GM19023 (cell line): ENCODE measurements around the gene MRPL49.

Source experiments
- ATAC-seq: cut with Tn5 transposase; IDR thresholded peaks from one replicate; pipeline ENCODE4 v1.9.1; 2021; ENCODE audit warnings: mild to moderate bottlenecking, moderate library complexity; ENCODE audit not compliant: unreplicated experiment

Gene MRPL49

DNA sequence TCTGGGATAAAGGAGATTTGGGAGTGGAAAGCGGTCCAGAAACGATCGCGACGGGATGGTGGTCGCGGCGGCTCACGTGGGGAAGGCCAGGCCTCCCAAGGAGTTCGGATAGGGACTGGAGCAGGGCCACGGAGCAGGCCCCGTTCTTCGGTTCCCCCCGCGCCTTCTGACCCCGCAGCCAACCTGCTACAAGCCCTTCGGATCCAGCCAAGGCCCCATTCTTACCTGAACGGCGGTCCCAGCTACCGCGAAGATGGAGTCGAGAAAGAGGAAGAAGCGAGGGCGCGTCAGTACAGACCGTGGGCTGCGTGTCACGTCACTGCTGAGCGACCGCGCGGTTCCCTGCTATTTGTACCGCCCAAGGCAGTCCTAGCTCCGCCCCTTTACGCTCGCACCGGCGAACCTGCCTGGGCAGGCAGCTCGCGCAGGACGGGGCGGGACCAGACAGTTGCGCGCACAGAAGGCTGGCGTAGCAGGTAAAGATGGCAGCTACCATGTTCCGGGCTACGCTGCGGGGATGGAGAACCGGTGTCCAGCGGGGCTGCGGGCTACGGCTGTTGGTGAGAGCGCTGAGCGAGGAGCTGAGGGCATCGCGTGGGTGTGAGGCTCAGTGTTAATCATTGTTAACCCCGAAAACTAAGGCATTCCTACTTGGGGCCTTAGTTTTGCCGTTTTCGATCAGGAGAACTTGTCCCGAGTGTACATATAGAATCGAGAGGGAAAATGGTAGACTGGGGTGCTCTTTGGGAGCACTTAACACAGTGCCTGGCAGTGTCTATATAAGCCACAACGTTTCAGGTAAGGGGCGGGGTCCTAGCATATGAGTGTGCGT is at the start of gene MRPL49, which contains the start of gene FAU:
TSS of gene MRPL49 (plus strand) at position 457 of the 832 bp plus-strand sequence. CDS start at position 483, 26 bp downstream.
TSS of gene FAU (minus strand) at position 270 of the 832 bp plus-strand sequence. CDS start 321 bp downstream, outside the sequence.
- ATAC-seq, result peak; percentile 62

DNA sequence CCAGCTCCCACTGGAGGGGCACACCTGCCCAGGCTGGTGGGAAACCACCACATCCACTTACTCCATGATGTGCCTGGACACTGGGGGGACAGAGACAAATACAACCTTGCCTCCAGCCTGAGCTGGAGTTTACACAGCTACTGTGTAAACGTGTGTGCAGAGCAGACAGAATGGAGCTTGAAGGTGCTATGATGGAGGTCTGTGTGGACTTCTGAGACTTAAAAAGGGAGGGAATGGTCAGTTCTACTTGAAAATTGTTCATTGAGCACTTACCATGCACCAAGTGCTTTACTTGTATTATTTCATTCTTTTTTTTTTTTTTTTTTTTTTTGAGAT is 49.5 kb upstream of the MRPL49 start:
- no peak for ATAC-seq

DNA sequence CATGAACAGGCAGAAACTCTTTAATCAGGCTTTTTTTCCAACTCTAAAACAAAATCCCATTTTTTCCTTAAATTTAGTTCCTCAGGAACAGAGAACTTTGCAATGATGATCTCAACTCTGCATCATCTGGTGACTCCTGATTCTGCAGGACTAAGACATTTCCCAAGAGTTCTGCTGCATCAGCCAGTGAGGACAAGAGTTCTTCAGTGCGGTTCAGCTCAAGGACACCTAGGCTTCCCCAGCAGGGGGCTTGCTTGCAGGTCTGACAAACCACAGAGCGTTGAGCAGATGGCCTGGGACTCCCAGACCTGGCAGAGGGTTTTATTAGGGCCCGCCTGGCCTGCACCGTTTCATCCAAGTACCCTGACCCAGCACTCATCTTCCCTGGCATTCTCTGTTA is 44.7 kb upstream of the MRPL49 start:
- ATAC-seq, result no peak

DNA sequence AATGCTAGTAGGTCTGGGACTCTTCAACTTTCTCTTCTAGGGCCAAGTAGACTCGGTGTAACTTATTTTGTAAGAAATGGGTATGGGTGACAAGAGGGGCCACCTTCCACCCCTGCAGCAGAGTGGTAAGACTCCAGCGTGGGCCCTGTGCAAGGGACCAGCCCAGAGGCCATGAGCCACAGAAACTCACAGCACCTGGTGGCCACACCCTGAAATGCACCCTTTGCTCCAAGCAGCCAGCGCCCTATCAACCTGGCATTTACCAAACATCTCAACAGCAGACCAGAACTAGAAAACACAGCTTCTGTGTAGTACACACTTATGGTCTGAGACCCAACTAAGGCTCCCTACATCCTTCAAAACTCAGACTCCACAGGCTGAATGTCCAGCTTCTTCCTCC is 44.0 kb upstream of the MRPL49 start:
- ATAC-seq, result no peak

DNA sequence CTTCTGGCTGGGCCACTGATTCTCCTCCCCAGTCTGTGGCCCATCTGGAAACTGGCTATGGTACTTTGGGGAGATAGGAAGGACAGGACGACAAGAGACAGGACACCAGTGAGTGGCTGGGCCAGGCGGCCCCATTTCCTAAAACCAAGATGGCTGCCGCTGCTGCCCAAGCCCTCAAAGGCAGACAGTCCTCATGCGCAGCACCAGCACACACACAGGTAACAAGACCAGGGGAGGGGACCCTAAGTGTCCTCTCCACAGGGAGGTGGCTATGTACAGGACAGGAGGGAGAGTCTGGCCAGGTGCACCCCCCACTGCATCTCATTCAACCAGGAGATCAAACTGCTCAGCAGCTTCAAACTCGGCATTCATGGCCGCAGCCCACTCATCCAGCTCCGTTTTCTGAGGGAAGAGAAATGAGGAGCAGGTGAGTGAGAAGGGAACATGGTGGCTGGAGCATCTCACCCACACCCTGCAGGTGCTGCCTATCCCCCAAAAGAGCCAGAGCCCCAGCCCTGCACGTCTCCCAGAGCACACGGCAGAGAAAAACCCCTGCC is 43.3 kb upstream of the MRPL49 start:
- ATAC-seq, result no peak

DNA sequence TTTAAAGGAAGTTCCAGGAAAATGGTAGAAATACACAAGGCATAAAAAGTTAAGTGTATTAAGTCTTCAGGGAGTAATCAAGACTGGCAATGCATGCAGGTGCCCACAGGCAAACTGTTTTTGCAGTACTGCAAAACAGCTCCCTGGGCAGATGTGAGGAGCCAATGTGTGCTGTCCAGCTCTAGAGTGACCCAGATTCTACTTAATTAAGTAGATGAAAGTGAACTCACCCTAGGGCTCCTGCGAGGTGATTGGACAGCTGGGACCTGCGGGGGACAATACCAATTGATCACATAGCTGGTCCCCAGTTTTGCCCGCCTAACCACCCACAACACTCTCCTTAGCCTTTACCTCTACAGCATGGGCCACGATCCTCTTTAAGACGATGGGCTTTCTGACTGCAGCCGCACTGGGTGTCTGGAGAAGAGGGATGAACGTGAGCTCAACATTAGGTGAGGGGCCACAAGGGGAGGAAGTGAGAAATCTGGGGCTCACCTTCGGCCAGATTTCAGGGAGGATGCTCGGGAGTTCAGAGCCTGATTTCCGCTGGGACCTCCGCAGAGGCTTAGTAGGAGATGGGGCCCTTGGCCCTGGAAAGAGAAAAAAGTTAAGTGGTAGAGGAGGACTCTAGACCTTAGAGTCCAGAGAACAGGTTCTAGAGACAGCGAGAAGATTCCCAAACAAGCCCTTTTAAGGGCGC is 38.8 kb upstream of the MRPL49 start:
- peak; percentile 9 for ATAC-seq

DNA sequence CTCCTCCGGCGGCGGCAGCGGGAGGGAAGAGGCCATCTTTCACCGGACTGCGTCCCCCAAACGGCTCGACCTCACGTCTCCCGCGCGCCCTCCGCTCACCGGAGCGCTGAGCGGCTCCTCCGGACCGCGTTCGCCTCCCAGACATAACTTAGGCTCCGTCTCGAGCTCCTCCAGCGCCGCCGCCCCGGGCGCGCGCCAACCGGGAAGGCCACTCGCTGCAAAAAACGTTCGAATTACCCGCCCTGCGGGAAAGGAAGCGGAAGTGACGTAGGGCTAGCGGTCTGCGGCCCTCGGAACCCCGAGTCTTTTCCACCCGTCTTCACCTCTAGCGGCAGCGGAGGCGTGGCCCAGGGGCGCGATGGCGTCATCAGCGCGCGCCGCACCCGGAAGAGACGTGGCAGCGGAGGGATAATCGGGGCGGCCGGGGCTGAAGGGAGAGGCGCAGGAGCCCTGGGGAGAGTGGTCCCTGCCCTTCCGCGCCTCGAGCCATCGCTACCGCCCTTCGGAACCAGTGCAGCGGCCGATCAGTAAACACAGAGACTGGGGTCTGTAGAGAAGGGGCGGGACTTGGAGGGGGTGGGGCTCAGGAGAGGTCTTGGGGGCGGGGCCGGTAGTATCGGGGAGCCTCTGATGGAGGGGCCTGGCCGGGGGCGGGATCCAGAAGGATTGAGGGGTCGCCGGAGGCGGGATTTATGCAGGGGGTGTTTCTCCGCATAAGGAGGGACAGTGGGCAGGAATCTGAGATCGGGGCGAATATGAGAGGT is 38.1 kb upstream of the MRPL49 start, which contains the start of the genes CDCA5 and ZFPL1:
TSS of gene CDCA5 (minus strand) at position 207 of the 764 bp plus-strand sequence. CDS start at position 145, 62 bp downstream.
TSS of gene ZFPL1 (plus strand) at position 389 of the 764 bp plus-strand sequence. CDS start 477 bp downstream, outside the sequence.
- peak; percentile 79 for ATAC-seq

DNA sequence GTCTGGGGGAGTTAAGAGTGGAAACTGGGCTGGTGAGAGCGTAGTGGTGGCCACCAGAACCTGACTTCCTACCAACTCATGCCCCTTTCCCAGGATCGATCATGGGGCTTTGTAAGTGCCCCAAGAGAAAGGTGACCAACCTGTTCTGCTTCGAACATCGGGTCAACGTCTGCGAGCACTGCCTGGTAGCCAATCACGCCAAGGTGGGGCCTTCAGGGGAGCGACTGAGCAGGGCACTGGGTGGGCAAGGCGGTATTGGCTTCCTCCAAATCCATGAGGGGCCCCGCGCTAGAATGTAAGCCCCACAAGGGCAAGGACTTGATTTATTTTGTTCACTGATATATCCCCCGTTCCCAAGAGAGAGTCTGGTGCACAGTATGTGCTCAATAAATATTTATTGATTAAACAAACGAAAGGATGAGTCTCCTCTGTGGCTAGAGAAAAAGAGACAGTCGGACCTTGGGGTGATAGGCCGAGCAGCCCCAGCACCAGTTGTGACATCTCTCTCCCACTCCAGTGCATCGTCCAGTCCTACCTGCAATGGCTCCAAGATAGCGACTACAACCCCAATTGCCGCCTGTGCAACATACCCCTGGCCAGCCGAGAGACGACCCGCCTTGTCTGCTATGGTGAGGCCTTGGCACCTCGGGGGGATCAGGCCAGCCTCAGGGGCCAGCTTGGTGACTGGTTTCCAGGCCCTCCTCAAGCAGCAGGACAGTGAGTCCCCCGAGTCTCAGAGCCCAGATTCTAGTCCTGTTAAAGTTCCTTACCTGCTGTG is 37.3 kb upstream of the MRPL49 start:
- no peak for ATAC-seq

DNA sequence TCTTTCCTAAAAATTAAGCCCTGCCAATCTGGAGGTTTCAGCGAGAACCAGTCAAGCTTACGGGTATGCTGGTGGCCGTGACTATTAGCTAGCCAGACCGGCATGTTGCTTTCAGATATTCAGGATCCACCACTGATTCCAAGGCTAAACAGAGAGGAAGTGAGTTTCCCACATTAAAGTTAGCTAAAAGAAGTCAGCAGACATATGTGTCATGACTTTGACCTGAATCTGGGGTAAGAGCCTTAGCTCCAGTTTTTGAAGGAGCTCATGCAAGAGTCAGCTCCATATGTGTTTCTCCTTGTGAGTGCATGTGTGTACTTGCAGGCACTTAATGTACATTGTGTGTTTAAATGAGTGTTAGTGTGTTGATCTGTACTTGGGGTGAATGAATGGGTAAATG is 36.7 kb upstream of the MRPL49 start:
- no peak for ATAC-seq

DNA sequence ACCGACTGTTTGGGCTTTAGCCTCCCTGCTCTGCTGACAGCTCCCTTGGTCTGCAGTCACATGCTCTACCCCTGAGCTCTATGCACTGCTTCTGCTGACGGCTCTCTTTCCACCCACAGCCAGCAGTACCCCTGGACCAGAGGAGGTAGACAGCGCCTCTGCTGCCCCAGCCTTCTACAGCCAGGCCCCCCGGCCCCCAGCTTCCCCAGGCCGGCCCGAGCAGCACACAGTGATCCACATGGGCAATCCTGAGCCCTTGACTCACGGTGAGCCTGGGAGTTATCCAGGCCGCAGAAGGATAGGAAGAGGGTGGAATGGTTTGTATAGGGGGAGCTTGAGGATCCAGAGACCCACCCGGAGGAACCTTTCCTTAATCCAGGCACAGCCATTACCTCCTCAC is 35.3 kb upstream of the MRPL49 start:
- ATAC-seq, result no peak

DNA sequence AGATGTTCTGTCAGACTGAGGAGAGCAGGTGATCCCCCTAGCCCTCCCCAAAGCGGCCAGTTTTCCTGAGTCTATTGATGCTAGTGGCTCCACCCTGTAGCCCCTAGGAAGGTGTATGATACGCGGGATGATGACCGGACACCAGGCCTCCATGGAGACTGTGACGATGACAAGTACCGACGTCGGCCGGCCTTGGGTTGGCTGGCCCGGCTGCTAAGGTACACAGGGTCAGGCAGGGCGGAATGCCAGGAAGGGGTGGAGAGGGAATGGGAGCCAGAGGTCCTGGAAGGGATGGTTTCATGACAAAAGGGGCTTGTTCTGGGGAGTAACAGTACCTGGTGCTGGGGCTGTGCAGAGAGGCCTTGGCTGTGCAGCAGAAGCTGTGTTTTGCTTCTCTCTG is 34.9 kb upstream of the MRPL49 start:
- no peak for ATAC-seq

DNA sequence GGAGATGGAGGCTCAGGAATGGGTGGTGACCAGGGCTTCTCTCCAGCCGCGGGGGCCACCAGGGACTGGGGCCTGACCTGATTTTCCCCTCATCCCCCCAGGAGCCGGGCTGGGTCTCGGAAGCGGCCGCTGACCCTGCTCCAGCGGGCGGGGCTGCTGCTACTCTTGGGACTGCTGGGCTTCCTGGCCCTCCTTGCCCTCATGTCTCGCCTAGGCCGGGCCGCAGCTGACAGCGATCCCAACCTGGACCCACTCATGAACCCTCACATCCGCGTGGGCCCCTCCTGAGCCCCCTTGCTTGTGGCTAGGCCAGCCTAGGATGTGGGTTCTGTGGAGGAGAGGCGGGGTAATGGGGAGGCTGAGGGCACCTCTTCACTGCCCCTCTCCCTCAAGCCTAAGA is 34.3 kb upstream of the MRPL49 start:
- no peak for ATAC-seq

DNA sequence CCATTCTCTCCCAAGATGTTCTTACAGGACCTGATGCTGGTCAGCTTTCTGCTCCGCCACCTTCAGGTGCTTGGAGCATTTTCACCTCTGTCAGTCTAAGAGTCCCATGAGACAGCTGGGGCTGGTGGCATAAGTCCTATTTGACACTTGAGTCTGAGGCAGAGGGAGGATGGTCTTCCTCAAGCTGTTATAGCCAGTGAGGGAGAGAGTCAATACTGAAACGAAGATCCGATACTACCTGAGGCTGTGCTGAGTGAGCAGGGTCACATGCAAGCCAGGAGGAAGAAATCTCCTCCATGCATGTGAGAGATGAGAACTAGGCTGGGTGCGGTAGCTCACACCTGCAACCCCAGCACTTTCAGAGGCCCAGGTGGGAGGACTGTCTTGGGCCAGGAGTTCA is 32.5 kb upstream of the MRPL49 start:
- no peak for ATAC-seq

DNA sequence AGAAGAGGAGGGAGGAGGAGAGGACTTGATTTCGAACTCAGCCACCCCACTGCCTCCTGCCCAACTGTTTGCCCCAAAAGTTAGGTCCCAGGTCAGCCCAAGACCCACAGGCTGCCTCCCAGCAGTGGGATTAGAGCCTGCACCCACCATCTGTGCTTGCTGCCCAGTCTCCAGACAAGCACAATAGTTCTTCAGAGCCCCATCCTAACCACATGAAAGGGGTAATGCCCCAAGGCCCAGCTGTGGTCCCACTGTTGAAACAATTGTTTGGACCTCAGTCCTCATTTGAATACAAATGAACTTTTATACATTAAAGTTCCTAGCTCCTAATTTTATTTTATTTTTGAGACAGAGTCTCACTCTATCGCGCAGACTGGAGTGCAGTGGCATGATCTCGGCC is 31.5 kb upstream of the MRPL49 start:
- ATAC-seq, result no peak

DNA sequence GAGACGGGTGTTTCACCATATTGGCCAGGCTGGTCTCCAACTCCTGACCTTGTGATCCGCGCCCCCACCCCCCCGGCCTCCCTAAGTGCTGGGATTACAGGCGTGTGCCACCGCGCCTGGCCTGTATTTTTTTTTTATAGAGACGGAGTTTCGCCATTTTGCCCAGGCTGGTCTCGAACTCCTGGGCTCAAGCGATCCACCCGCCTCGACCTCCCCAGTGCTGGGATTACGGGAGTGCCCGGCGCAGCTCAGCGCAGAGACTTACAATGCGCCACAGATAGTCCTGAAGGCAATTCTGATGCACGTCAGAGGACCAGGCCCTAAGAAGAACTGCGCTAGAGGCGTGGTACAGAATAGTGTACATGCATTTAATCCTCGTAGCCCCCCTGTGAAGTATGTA is 26.7 kb upstream of the MRPL49 start:
- no peak for ATAC-seq

DNA sequence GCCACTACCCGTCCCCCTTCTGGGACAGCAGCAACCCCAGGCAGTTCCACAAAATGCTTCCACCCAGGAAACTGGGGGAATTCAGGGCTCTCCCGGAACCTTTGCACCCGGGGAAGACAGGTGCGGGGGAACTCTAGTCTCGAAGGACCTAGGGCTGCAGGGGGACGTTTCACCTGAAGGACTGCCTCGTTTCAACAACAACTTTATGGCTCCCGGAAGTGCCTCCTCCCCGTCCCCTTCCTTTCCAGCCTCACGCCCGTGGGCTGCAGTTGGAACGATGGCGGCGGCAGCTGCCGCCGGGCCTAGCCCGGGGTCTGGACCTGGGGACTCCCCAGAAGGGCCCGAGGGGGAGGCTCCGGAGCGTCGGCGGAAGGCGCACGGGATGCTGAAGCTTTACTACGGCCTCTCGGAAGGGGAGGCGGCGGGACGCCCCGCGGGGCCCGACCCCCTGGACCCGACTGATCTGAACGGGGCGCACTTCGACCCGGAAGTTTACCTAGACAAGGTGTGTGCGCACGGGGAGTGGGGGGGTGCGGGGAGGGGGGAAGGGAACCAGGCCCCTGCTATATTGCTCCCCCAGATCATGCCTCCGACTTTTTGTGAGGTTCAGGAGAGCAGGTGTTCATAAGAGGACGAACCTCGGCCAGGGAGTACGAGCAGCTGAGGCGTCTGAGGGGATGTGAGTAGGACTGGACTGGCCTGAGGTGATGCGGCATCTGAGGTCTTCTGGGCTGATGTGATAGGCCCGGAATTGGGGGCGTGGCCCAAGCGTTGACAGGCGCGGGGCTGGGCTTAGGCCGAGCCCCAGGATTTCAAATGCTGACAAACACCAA is 25.9 kb upstream of the MRPL49 start, which contains the start of gene VPS51:
TSS of gene VPS51 (plus strand) at position 241 of the 833 bp plus-strand sequence. CDS start at position 278, 37 bp downstream.
- peak; percentile 90 for ATAC-seq

DNA sequence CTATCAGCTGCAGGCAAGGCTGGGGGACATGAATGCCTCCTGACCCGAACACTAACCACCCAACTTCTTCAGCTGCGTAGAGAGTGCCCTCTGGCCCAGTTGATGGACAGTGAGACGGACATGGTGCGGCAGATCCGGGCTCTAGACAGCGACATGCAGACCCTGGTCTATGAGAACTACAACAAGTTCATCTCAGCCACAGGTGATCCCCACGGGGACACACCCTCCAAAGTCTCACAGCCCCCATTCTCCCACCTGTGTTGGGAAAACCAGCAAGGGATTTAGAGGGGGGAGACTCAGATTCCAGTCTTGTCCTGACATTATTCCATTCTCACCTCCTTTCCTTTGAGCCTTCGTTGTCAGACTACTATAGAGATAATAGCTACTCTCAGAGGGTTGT is 25.2 kb upstream of the MRPL49 start:
- no peak for ATAC-seq

DNA sequence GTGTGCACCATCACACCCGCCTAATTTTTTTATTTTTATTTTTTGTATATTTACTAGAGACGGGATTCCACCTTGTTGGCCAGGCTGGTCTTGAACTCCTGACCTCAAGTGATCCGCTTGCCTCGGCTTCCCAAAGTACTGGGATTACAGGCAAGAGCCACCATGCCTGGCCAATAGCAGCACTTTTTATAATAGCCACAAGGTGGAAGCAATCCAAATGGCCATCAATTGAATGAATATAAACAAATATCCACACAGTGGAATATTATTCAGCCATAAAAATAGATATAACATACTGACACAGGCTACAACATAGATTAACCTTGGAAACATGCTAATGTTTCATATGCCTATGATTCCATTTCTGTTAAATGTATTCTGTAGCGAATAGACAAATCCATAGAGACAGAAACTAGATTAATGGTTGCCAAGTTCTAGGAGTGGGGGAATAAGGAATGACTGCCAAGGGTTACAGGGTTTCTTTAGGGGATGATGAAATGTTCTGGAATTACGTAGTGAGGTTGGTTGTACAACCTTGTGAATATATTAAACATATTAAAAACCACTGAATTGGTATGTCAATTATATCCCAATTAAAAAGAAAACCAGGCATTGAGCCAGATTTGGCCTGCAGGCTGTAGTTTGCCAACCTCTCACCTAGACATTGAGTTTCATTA is 21.3 kb upstream of the MRPL49 start:
- ATAC-seq, result no peak
